Natural killer cell (primary cell): ENCODE results near the gene ZNF202. TPM values are rescaled to one million over a fixed set of nuclear protein-coding genes. Genes with fewer than 3 reads are reported as not detected.

ENCODE experiments used
- ATAC-seq, 3 donors: fragments of 150-1000 bp in 2 of 3; fragments of 200-7000 bp in 1 of 3; cut with Tn5 transposase; 1 replicate in 1 of 3; 2 replicates in 2 of 3; pipeline ENCODE4 v1.10.0; 2021; ENCODE audit warnings: mild to moderate bottlenecking in 2 of 3, moderate library complexity in 2 of 3
- DNase-seq, 2 donors: peaks; one replicate each; pipeline versions ENCODE4 v3.0.0 to v3.0.0-alpha.2; 2013 to 2021; ENCODE audit warnings: mixed read lengths in 1 of 2
- H3K27ac ChIP-seq: one replicate; pipeline ENCODE4 v1.5.1; 2013; ENCODE audit warnings: mild to moderate bottlenecking, low read length
- H3K27me3 ChIP-seq: one replicate; pipeline ENCODE4 v1.6.1; 2013; ENCODE audit warnings: low read length; ENCODE audit not compliant: control insufficient read depth, insufficient read depth
- H3K36me3 ChIP-seq: one replicate; pipeline ENCODE4 v1.6.1; 2013; ENCODE audit warnings: low read length; ENCODE audit not compliant: control insufficient read depth, insufficient read depth
- H3K4me1 ChIP-seq: one replicate; pipeline ENCODE4 v1.6.1; 2013; ENCODE audit warnings: low read length; ENCODE audit not compliant: control insufficient read depth, insufficient read depth
- H3K4me3 ChIP-seq: one replicate; pipeline ENCODE4 v1.5.1; 2013; ENCODE audit warnings: low read length
- H3K9me3 ChIP-seq: one replicate; pipeline ENCODE4 v1.6.1; 2013; ENCODE audit warnings: low read length; ENCODE audit not compliant: control insufficient read depth, insufficient read depth
- H3K27ac Mint-ChIP-seq, 2 donors: one replicate each; pipeline ENCODE4 v1.8.0; 2022; ENCODE audit warnings: mild to moderate bottlenecking in 2 of 2, mixed read lengths in 2 of 2, moderate library complexity in 1 of 2
- H3K27me3 Mint-ChIP-seq, 2 donors: one replicate each; pipeline ENCODE4 v1.8.0; 2022; ENCODE audit warnings: low read depth in 2 of 2, mixed read lengths in 2 of 2
- H3K36me3 Mint-ChIP-seq: one replicate; pipeline ENCODE4 v1.8.0; 2022; ENCODE audit warnings: mixed read lengths
- H3K4me1 Mint-ChIP-seq, 2 donors: one replicate each; pipeline ENCODE4 v1.8.0; 2022; ENCODE audit warnings: mixed read lengths in 2 of 2
- H3K4me3 Mint-ChIP-seq: one replicate; pipeline ENCODE4 v1.8.0; 2022; ENCODE audit warnings: mild to moderate bottlenecking, moderate library complexity, mixed read lengths
- H3K9me3 Mint-ChIP-seq, 2 donors: one replicate each; pipeline ENCODE4 v1.8.0; 2022; ENCODE audit warnings: mixed read lengths in 2 of 2
- WGBS: methylation state at CpG from one replicate; pipeline ENCODE4 v1.1.7; 2013; ENCODE audit warnings: missing lambda C conversion rate; ENCODE audit not compliant: insufficient coverage; 5-methylcytosine and 5-hydroxymethylcytosine counted together
- intact Hi-C: fragments of 100-400 bp; cut with micrococcal nuclease; formaldehyde crosslinking; loops from one replicate; pipeline ENCODE4 v1.14.2; 2022
- total RNA-seq, 4 donors: library from RNA; stranded (reverse); fragments of 120-200 nt in 1 of 4; gene quantifications; one replicate each; pipeline versions ENCODE4 v1.2.3 to v1.2.4, GENCODE V29; 2013 to 2022
- TF ChIP-seq, protein P1 (sequence below): fragments of 200-600 bp; IDR thresholded peaks from one replicate; pipeline ENCODE4 v1.8.0; 2022; ENCODE audit warnings: antibody characterized with exemption

Gene ZNF202
- total RNA-seq, 3 donors from 2014 or later (not counting 1 experiment from before 2014, with no cell fraction given) = 6.8 to 12.6 (median 10.7) TPM

DNA sequence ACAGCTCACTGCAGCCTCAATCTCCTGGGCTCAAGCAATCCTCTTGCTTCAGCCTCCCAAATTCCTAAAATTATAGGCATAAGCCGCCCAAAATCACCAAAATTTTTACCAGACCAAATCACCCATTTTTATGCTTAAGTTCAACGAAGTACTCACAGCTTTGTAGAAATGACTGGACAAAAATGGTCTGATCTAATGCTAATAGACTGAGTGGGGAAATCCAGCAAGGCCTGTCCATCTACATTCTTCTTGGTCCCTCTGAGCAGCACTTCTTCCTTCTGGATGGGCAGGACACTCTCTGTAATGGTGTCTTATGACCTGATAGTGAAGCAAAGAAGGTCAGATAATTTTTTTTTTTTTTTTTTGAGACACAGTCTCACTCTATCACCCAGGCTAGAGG is 31.6 kb upstream of the ZNF202 start:
- Histone ChIP-seq H3K36me3 (no peaks in the 10 kb centered on the region), H3K27ac (no peak overlapping the region), H3K27me3 (peaks cover 3% of the 10 kb centered on the region), H3K4me3 (no peak overlapping the region), H3K4me1 (no peaks in the 10 kb centered on the region), H3K9me3 (no peaks in the 10 kb centered on the region)
- TF ChIP-seq, protein P1, sequence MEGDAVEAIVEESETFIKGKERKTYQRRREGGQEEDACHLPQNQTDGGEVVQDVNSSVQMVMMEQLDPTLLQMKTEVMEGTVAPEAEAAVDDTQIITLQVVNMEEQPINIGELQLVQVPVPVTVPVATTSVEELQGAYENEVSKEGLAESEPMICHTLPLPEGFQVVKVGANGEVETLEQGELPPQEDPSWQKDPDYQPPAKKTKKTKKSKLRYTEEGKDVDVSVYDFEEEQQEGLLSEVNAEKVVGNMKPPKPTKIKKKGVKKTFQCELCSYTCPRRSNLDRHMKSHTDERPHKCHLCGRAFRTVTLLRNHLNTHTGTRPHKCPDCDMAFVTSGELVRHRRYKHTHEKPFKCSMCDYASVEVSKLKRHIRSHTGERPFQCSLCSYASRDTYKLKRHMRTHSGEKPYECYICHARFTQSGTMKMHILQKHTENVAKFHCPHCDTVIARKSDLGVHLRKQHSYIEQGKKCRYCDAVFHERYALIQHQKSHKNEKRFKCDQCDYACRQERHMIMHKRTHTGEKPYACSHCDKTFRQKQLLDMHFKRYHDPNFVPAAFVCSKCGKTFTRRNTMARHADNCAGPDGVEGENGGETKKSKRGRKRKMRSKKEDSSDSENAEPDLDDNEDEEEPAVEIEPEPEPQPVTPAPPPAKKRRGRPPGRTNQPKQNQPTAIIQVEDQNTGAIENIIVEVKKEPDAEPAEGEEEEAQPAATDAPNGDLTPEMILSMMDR = no peak
- intact Hi-C loops = no loop called here
- Mint-ChIP-seq H3K27me3 (peaks cover 2 to 20% of the 10 kb centered on the region in 2 donors), H3K4me1 (no peaks in the 10 kb centered on the region), H3K36me3 (no peaks in the 10 kb centered on the region), H3K4me3 (no peak overlapping the region), H3K9me3 (no peaks in the 10 kb centered on the region), H3K27ac (no peak overlapping the region)
- WGBS = 75% methylated on average over 2 of the region's 2 CpGs
- ATAC-seq = no peak
- DNase-seq = no peak

GRCh38 chr11:123771664-123772063 is 30.2 kb upstream of the ZNF202 start:
- H3K9me3 ChIP-seq = no peaks in the 10 kb centered on the region
- H3K4me3 Mint-ChIP-seq = no peak overlapping the region
- H3K36me3 Mint-ChIP-seq = no peaks in the 10 kb centered on the region
- H3K27ac Mint-ChIP-seq = no peak overlapping the region
- H3K27me3 ChIP-seq = no peaks in the 10 kb centered on the region
- intact Hi-C loops = no loop called here
- DNase-seq (no peak), ATAC-seq (no peak)
- no peaks in the 10 kb centered on the region for H3K36me3 ChIP-seq
- H3K9me3 Mint-ChIP-seq = no peaks in the 10 kb centered on the region
- H3K4me1 ChIP-seq = no peaks in the 10 kb centered on the region
- H3K4me3 ChIP-seq = no peak overlapping the region
- 100% methylated on average over 3 of the region's 3 CpGs for WGBS
- no peak overlapping the region for H3K27ac ChIP-seq
- peaks cover 8 to 20% of the 10 kb centered on the region in 2 donors for H3K27me3 Mint-ChIP-seq
- TF ChIP-seq, protein P1 = no peak
- no peaks in the 10 kb centered on the region for H3K4me1 Mint-ChIP-seq

DNA sequence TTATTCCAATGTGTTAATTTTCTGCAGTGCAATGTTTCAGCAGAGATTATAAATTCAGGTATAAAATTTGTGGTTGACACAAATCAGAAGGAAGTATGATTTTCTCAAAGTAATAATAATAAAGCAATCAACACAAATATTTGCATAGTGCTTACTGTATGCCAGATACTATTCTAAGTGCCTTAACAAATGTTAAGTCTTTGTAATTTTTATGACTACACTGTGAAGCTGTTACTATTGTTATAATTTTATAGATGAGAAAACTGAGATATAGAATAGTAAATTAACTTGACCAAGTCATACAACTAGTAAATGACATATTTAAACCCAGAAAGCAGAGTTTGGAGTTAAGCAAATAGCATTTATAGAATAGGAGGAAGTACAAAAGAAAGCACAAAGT is 29.3 kb upstream of the ZNF202 start:
- Histone ChIP-seq H3K27me3 (no peaks in the 10 kb centered on the region), H3K36me3 (no peaks in the 10 kb centered on the region), H3K4me1 (no peaks in the 10 kb centered on the region), H3K9me3 (no peaks in the 10 kb centered on the region), H3K4me3 (no peak overlapping the region), H3K27ac (no peak overlapping the region)
- no peak for ATAC-seq
- Mint-ChIP-seq H3K27ac (no peak overlapping the region), H3K4me3 (no peak overlapping the region), H3K4me1 (no peaks in the 10 kb centered on the region), H3K9me3 (no peaks in the 10 kb centered on the region), H3K36me3 (no peaks in the 10 kb centered on the region), H3K27me3 (peaks cover 8 to 26% of the 10 kb centered on the region in 2 donors)
- TF ChIP-seq, protein P1 = no peak
- intact Hi-C loops = no loop called here
- DNase-seq = no peak

DNA sequence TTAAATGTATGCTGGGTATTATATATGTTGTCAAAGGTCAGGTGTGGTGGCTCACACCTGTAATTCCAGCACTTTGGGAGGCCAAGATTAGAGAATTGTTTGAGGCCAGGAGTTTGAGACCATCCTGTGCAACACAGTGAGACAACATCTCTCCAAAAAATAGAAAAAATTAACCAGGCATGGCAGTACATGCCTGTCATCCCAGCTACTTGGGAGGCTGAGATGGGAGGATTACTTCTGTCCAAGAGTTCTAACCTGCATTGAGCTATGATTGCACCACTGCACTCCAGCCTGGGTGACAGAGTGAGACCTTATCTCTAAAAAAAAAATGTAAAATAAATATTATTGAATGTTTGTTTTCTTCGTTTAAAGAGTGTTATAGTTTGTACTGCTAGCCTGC is 24.1 kb upstream of the ZNF202 start:
- TF ChIP-seq, protein P1 = no peak
- no peak overlapping the region for H3K27ac ChIP-seq
- no peak for DNase-seq
- H3K4me1 ChIP-seq = no peaks in the 10 kb centered on the region
- Mint-ChIP-seq H3K4me1 (no peaks in the 10 kb centered on the region), H3K9me3 (peaks cover 4 to 8% of the 10 kb centered on the region in 2 donors), H3K4me3 (no peak overlapping the region), H3K27ac (no peak overlapping the region), H3K36me3 (peaks cover 15% of the 10 kb centered on the region), H3K27me3 (peaks cover 17 to 20% of the 10 kb centered on the region in 2 donors)
- peaks cover 13% of the 10 kb centered on the region for H3K9me3 ChIP-seq
- H3K27me3 ChIP-seq = peaks cover 2% of the 10 kb centered on the region
- no peak for ATAC-seq
- no CpG with 5 or more reads among the region's 1 CpG for WGBS
- H3K36me3 ChIP-seq = no peaks in the 10 kb centered on the region
- intact Hi-C loops = no loop called here
- H3K4me3 ChIP-seq = no peak overlapping the region
